DND-41 (cell line): ENCODE measurements around the gene ADAMTSL3.

Experiments used
- ATAC-seq: fragments of 200-7000 bp; cut with Tn5 transposase; 3 replicates; pipeline ENCODE4 v1.9.1; 2021; ENCODE audit warnings: low read depth; ENCODE audit not compliant: insufficient read depth
- DNase-seq: peaks from one replicate; pipeline ENCODE4 v3.0.0-alpha.2; 2020
- H2AFZ ChIP-seq: 2 replicates; pipeline ENCODE4 v1.6.0; 2012; ENCODE audit warnings: low read depth, low read length
- H3K27ac ChIP-seq: 2 replicates; pipeline ENCODE4 v1.5.1; 2012; ENCODE audit warnings: low read length, inconsistent platforms
- H3K27me3 ChIP-seq: fragments of 200-600 bp; sonication (generic); 2 replicates; pipeline ENCODE4 v1.6.0; 2012; ENCODE audit warnings: low read length, mild to moderate bottlenecking, inconsistent platforms; ENCODE audit not compliant: insufficient read depth, poor library complexity
- H3K36me3 ChIP-seq: 2 replicates; pipeline ENCODE4 v1.5.1; 2012; ENCODE audit warnings: low read length, inconsistent platforms; ENCODE audit not compliant: insufficient read depth
- H3K4me1 ChIP-seq: 2 replicates; pipeline ENCODE4 v1.5.1; 2012; ENCODE audit warnings: mild to moderate bottlenecking, low read length; ENCODE audit not compliant: insufficient read depth
- H3K4me2 ChIP-seq: 2 replicates; pipeline ENCODE4 v1.6.0; 2012; ENCODE audit warnings: mild to moderate bottlenecking, moderate library complexity, low read length, inconsistent platforms; ENCODE audit not compliant: insufficient read depth
- H3K4me3 ChIP-seq, 2 experiments: fragments of 200-600 bp in 1 of 2; shearing (Covaris generic) in 1 of 2; 2 replicates each; pipeline ENCODE4 v1.5.1; 2012 to 2016; ENCODE audit warnings: inconsistent platforms in 2 of 2, low read length in 2 of 2, mild to moderate bottlenecking in 2 of 2, low read depth in 1 of 2, moderate library complexity in 1 of 2
- H3K79me2 ChIP-seq: 2 replicates; pipeline ENCODE4 v1.6.0; 2012; ENCODE audit warnings: low read length, inconsistent platforms; ENCODE audit not compliant: insufficient read depth
- H3K9ac ChIP-seq: 2 replicates; pipeline ENCODE4 v1.6.0; 2012; ENCODE audit warnings: low read depth, mild to moderate bottlenecking, inconsistent platforms, low read length, moderate library complexity
- H3K9me3 ChIP-seq: 2 replicates; pipeline ENCODE4 v1.5.1; 2012; ENCODE audit warnings: low read length, moderate library complexity, mild to moderate bottlenecking, inconsistent platforms; ENCODE audit not compliant: insufficient read depth, severe bottlenecking
- H4K20me1 ChIP-seq: 2 replicates; pipeline ENCODE4 v1.6.0; 2012; ENCODE audit warnings: low read length; ENCODE audit not compliant: insufficient read depth
- CTCF ChIP-seq: IDR thresholded peaks from 2 replicates; pipeline ENCODE4 v1.5.1; 2012; ENCODE audit warnings: borderline replicate concordance, low read length, moderate library complexity, mild to moderate bottlenecking; ENCODE audit not compliant: poor library complexity, severe bottlenecking; ENCODE audit errors: extremely low read depth
- EZH2 ChIP-seq: IDR thresholded peaks from 3 replicates; pipeline ENCODE4 v1.6.1; 2012; ENCODE audit warnings: borderline replicate concordance, low read depth, mild to moderate bottlenecking, moderate library complexity, low read length, inconsistent platforms; ENCODE audit not compliant: severe bottlenecking

The ADAMTSL3 gene

GRCh38 chr15:83670672-83671229 lies 16.8 kb downstream of the ADAMTSL3 start:
- DNase-seq (no peak), ATAC-seq (no peak)
- H4K20me1 ChIP-seq = no peaks in the 10 kb centered on the region
- H3K9me3 ChIP-seq = no peaks in the 10 kb centered on the region
- H3K27ac ChIP-seq = no peak overlapping the region
- no peak overlapping the region for H3K4me3 ChIP-seq
- no peaks in the 10 kb centered on the region for H3K36me3 ChIP-seq
- no peaks in the 10 kb centered on the region for H3K27me3 ChIP-seq
- H3K9ac ChIP-seq = no peak overlapping the region
- no peak for TF ChIP-seq EZH2
- TF ChIP-seq CTCF = no peak
- no peak overlapping the region for H3K4me2 ChIP-seq
- H3K4me1 ChIP-seq = no peaks in the 10 kb centered on the region
- H3K79me2 ChIP-seq = no peaks in the 10 kb centered on the region
- H2AFZ ChIP-seq = no peak overlapping the region

- Histone ChIP-seq H2AFZ (no peak overlapping the region), H3K36me3 (no peaks in the 10 kb centered on the region), H4K20me1 (no peaks in the 10 kb centered on the region), H3K27ac (no peak overlapping the region), H3K4me1 (no peaks in the 10 kb centered on the region), H3K9me3 (no peaks in the 10 kb centered on the region), H3K4me3 (no peak overlapping the region), H3K9ac (no peak overlapping the region), H3K27me3 (no peaks in the 10 kb centered on the region), H3K79me2 (no peaks in the 10 kb centered on the region), H3K4me2 (no peak overlapping the region)
- ATAC-seq (no peak), DNase-seq (no peak)
- no peak for TF ChIP-seq EZH2
Measured at GRCh38 chr15:83671603-83672002, 17.7 kb downstream of the ADAMTSL3 start.

- TF ChIP-seq EZH2 (no peak), CTCF (no peak)
- no peak overlapping the region for H3K9ac ChIP-seq
- H3K4me2 ChIP-seq = no peak overlapping the region
- H3K79me2 ChIP-seq = no peaks in the 10 kb centered on the region
- no peaks in the 10 kb centered on the region for H4K20me1 ChIP-seq
- no peak overlapping the region for H3K4me3 ChIP-seq
- no peaks in the 10 kb centered on the region for H3K4me1 ChIP-seq
- DNase-seq = no peak
- no peak overlapping the region for H2AFZ ChIP-seq
- no peaks in the 10 kb centered on the region for H3K9me3 ChIP-seq
- no peak overlapping the region for H3K27ac ChIP-seq
- no peak for ATAC-seq
- H3K27me3 ChIP-seq = no peaks in the 10 kb centered on the region
- H3K36me3 ChIP-seq = no peaks in the 10 kb centered on the region
Measured at GRCh38 chr15:83673385-83673784, 19.5 kb downstream of the ADAMTSL3 start.

GRCh38 chr15:83682476-83683088 lies 28.7 kb downstream of the ADAMTSL3 start:
- Histone ChIP-seq H3K4me2 (no peak overlapping the region), H3K4me3 (no peak overlapping the region), H3K9me3 (no peaks in the 10 kb centered on the region), H3K9ac (no peak overlapping the region), H3K36me3 (no peaks in the 10 kb centered on the region), H4K20me1 (no peaks in the 10 kb centered on the region), H3K79me2 (no peaks in the 10 kb centered on the region), H3K27me3 (no peaks in the 10 kb centered on the region), H2AFZ (no peak overlapping the region), H3K27ac (no peak overlapping the region), H3K4me1 (no peaks in the 10 kb centered on the region)
- ATAC-seq = no peak
- DNase-seq = no peak
- TF ChIP-seq EZH2 (no peak), CTCF (no peak)
